ENCODE data around the gene AP2A2.
"Not testable (repeated sequence)": the region's sequence is repeated elsewhere in the genome, so short reads cannot be mapped to it uniquely, and the experiment has no call there.

Gene AP2A2

DNA sequence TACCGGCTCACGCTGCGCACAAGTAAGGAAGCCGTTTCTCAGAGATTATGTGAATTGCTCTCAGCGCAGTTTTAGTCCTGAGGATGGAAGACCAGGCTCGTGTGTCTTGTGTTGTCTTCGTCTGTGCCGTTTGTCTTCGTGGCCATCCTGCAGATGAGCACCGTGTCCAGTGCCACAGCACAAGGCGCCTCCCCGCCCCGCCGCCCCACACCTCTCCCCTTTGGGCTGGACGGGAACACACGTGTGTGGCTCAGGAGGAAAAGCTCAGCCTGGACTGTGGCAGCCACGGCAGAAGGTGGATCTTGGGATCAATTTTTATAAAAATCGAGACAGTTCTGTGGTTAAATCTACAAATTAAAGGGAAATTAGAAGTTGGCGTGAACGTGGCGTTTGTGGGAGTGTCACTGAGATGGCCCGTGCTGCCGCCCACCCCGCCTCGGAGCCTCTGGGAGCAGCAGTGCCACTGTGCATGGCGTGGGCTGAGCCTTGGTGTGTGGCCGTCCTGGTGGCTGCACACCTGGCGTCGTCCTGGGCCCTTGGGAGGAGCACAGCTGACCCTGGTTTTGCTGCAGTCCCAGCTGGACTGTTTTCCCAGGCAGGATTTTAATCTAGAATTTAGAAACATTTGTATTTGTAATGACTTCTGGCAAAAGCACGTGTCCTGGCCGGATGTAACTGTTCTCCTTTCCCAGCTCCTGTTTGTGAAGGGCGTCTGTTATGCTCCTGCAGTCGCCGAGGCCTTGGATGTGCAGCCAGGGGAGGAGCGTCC lies 85.1 kb downstream of the AP2A2 start:
- FAIRE-seq: no peak

GRCh38 chr11:1011320-1011698 lies 85.6 kb downstream of the AP2A2 start:
- FAIRE-seq (no peak), DNase-seq (ENCODE audit: insufficient read length, low spot score) (no peak)

More for the DNA sequence above, 85.1 kb downstream of the AP2A2 start:
- DNase-seq (ENCODE audit: insufficient read length, low spot score): no peak

- DNase-seq (ENCODE audit: insufficient read length, low spot score): no peak
- no peak for FAIRE-seq
Measured at GRCh38 chr11:1012291-1012690, 86.6 kb downstream of the AP2A2 start.

DNA sequence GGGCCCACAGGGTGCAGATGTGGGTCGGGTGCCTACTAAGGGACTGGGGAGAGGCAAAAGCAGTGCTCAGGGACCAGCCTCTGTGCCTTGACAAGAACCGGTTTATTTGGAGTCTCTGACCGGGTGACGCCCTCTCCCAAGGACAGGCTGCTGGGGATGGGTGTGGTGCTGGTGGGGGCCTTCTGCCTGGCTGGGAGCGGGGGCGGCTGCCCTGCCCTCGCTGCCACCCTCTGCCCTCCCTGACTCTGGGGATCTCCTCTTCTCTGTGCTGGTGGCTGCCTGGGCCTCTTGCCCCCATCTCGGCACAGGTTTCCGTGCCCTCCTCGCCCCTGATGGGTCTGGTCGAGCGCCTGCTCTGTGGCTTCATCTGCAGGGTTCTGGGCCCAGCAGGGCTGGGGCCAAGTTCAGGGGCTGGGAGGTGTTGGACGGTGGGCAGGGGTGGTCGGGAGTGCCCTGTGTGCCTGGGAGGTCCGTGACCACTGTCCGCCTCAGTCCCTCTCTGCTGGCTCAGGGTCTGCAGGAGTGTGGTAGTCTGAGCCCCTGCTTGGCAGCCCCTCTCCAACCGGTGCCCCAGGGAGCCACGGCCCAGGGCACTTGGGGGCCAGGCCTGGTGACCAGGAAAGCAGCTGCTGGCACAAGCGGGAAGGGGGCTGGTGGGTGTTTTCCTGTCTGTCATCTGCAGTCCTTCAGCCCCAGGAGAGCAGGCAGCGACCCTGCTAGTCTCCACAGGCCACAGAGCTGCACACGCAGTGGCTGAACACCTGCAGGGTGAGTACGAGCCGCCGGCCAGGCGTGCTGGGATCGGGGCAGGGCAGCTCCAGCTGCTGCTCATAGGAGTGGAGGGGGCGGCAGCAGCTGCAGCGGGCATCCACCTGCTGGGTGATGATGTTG lies 87.3 kb downstream of the AP2A2 start:
- DNase-seq (ENCODE audit: insufficient read length, low spot score): no peak

DNA sequence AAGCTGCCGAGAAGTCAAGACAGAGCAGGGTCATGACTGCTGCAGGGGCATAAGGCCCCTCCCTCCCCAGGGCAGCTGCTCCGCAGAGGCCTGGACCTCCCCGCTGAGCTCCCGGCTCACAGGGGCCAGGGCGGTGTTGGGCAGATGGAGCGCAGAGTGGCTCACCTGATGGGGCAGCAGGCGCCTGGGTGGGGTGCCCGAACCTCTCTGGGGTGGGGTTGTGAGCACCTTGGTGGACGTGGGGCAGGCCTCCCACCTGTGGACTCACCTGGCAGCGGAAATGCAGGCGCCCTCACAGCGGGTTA lies 87.9 kb downstream of the AP2A2 start:
- DNase-seq (ENCODE audit: insufficient read length, low spot score): no peak

More for the DNA sequence above, 87.3 kb downstream of the AP2A2 start:
- FAIRE-seq: no peak

DNA sequence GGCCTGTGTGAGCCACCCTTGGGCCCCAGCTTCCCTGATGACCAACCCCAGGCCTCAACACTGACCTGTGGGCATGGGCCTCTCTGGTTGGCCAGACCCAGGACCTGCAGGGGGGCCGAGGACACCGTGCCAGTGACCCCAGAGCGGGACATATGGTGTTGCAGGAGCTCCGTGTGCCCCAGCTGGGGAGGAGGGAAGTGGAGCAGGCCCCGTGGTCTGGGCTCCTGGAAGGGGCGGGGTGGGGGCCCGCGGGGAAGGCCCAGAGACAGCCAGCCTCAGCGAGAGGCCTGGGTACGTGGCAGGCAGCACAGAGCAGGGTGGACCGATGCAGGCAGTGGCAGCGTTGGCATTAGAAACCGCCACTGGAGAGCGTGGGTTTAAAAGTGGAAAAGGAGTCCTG lies 88.6 kb downstream of the AP2A2 start:
- no peak for DNase-seq (ENCODE audit: insufficient read length, low spot score)
- no peak for FAIRE-seq

More for the DNA sequence above, 87.9 kb downstream of the AP2A2 start:
- FAIRE-seq: no peak

GRCh38 chr11:1015064-1015463 lies 89.4 kb downstream of the AP2A2 start:
- DNase-seq (ENCODE audit: insufficient read length, low spot score) (no peak), FAIRE-seq (no peak)

- no peak for FAIRE-seq
- no peak for DNase-seq (ENCODE audit: insufficient read length, low spot score)
Measured at GRCh38 chr11:1015826-1016545, 90.3 kb downstream of the AP2A2 start.

DNA sequence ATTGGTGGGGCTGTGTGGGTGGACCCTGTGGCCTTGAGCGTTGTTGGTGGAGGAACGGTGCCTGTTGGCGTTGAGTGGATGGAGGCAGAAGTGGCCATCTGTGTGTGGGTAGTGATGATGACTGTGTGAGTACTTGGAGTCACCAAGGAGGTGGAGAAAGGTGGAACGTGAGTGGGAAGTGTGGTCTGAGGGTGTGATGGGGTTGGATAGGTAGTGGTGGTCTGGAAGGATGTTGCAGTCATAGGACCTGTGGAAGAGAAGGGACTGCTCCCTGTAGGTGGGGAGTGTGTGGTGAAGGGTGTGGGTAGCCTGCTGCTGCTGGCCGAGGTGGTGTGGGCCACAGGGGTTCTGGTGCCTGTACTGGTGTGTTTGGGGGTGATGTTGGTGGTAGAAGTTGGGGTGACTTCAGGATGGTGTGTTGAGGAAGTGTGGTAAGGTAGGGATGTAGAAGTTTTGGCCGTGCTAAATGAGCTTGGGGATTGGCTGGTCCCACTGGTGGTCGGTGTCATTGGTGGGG lies 91.0 kb downstream of the AP2A2 start:
- not testable (repeated sequence) for DNase-seq (ENCODE audit: insufficient read length, low spot score)
- peak; percentile 4 for FAIRE-seq

DNA sequence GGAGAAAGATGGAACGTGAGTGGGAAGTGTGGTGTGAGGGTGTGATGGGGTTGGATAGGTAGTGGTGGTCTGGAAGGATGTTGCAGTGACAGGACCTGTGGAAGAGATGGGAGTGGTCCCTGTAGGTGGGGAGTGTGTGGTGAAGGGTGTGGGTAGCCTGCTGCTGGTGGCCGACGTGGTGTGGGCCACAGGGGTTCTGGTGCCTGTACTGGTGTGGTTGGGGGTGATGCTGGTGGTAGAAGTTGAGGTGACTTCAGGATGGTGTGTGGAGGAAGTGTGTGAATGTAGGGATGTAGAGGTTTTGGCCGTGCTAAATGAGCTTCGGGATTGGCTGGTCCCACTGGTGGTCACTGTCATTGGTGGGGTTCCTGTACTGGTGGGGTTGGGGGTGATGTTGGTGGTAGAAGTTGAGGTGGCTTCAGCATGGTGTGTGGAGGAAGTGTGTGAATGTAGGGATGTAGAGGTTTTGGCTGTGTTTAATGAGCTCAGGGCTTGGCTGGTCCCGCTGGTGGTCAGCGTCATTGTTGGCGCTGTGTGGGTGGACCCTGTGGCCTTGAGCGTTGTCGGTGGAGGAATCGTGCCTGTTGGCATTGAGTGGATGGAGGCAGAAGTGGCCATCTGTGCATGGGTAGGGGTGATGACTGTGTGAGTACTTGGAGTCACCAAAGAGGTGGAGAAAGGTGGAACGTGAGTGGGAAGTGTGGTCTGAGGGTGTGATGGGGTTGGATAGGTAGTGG lies 91.8 kb downstream of the AP2A2 start:
- DNase-seq (ENCODE audit: insufficient read length, low spot score): no peak
- no peak for FAIRE-seq

- DNase-seq (ENCODE audit: insufficient read length, low spot score): no peak
- no peak for FAIRE-seq
Measured at GRCh38 chr11:1018091-1018490, 92.4 kb downstream of the AP2A2 start.

DNA sequence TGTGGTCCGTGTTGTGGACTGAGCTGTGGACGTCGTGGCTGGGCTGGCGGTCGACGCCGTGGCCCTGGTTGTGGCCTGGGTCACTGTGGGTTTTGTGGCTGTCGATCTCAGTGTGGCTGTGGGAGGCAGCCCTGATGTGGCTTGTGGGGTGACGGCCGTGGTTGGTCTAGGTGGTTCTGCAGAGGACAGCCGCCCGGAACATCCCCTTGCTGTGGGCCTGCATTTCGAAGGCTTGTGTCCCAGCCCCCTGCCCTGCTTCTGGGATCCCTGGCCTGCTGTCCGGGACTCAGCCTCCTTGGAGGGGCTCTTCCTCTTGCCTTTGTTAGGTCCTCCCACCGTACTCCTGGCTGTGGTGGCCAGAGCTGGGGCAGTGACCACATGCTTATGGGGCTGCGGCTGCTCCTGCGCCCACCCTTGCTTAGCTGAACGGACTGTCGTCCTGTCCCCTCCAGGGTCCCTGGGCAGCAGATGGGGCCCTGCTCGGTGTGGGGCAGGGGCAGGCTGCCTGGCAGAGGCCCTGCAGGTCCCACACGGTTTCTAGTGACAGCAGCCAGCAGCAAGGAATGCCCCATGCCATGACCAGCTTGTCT lies 93.7 kb downstream of the AP2A2 start:
- no peak for FAIRE-seq
- DNase-seq (ENCODE audit: insufficient read length, low spot score): no peak

GRCh38 chr11:1020211-1020905 lies 94.7 kb downstream of the AP2A2 start:
- FAIRE-seq (no peak), DNase-seq (ENCODE audit: insufficient read length, low spot score) (no peak)

- FAIRE-seq (no peak), DNase-seq (ENCODE audit: insufficient read length, low spot score) (no peak)
Measured at GRCh38 chr11:1022411-1022810, 96.7 kb downstream of the AP2A2 start.

DNA sequence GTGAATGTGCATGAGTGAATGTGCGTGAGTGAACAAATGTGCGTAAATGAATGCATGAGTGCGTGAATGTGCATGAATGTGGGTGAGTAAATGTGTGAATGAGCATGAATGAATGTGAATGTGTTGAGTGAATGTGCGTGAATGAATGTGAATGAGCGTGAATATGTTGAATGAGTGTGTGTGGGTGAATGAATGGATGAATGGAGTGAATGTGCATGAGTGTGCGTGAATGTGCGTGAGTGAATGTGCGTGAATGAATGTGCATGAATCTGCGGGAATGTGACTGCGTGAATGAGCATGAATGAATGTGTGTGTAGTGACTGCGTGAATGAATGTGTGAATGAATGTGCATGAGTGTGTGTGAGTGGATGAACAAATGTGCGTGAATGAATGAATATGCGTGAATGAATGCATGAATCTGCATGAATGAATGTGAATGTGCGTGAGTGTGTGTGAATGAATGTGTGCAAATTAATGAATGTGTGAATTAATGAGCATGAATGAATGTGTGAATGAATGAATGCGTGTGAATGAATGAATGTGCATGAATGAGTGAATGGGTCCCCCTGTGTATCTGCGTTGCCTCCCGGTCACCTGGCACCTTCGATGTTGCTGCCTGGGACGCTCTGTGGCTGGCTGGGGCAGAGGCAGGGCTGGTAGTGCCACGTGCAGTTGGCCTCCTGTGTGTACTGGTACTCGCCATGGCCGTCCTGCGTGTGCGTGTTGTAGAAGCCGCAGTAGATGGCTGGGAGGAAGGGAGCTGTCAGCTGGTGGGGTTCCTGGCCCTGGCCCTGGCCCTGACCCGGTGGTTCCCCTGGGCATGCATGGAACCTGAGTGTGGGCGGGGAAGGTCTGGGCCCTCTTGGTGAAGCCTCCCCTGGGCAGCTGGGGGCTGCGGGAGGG lies 97.5 kb downstream of the AP2A2 start:
- FAIRE-seq: no peak
- no peak for DNase-seq (ENCODE audit: insufficient read length, low spot score)

- no peak for FAIRE-seq
Measured at GRCh38 chr11:1023811-1024596, 98.3 kb downstream of the AP2A2 start.

DNA sequence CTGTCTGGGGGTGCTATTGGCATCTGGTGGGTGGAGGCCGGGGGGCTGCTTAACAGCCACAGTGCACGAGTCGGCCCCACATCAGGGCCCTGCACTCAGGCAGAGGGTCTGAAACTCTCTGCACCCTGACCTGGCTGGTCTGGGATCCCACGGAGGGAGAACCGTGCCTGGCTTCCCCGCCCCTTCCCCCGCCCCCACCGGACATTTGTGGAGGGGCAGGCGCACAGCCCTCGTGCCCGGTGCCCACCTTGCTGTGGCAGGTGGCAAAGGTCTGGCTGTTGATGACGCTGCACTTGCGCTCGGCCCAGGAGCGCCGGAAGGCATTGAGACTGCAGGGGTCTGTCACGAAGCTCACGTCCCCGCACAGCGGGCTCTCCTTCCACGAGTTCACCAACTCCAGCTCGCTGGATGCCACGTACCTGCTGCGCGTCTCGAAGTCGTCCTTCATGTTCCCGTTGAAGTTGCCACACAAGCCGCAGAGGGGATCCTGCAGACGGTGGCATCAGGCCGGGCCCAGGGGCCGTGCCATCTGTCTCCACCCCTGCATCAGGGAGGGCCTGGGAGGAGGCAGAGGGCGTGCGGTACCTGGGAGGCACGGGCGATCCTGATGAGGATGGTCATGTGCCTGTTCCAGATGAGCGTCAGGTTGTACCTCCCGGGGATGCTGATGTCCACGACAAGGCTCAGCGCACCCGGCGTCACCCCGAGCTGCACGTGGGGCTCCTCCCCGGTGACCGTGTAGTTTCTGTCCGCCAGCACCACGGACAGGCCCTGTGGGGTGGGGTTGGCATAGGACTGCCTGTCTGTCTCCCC lies 99.1 kb downstream of the AP2A2 start:
- FAIRE-seq (no peak), DNase-seq (ENCODE audit: insufficient read length, low spot score) (no peak)

More at GRCh38 chr11:1023811-1024596, 98.3 kb downstream of the AP2A2 start:
- no peak for DNase-seq (ENCODE audit: insufficient read length, low spot score)

Data from GM19239 (cell line).